Peyer's patch (tissue), 4 donors: Measurements from ENCODE around the gene TNFRSF8. TPM values are rescaled to one million over a fixed set of nuclear protein-coding genes. Genes with fewer than 3 reads are reported as not detected.

Experiments used
- DNase-seq, 3 donors: peaks; one replicate each; pipeline ENCODE4 v3.0.0-alpha.2; 2017 to 2019
- H3K27ac ChIP-seq, 4 donors: fragments of 200-600 bp; sonication (generic); one replicate each; pipeline ENCODE4 v1.5.1; 2016 to 2019
- H3K27me3 ChIP-seq, 2 donors: fragments of 200-600 bp; sonication (generic); one replicate each; pipeline ENCODE4 v1.5.1; 2019
- H3K36me3 ChIP-seq, 3 donors: fragments of 200-600 bp; sonication (generic); one replicate each; pipeline ENCODE4 v1.5.1; 2016 to 2019
- H3K4me1 ChIP-seq, 4 donors: fragments of 200-600 bp; sonication (generic); one replicate each; pipeline ENCODE4 v1.5.1; 2016 to 2019
- H3K4me3 ChIP-seq, 4 donors: fragments of 200-600 bp; sonication (generic); 1 replicate in 3 of 4; 2 replicates in 1 of 4; pipeline ENCODE4 v1.5.1; 2016 to 2019; ENCODE audit warnings: mild to moderate bottlenecking in 1 of 4
- H3K9me3 ChIP-seq, 4 donors: fragments of 200-600 bp; sonication (generic); one replicate each; pipeline ENCODE4 v1.5.1; 2016 to 2019; ENCODE audit warnings: mild to moderate bottlenecking in 1 of 4
- POLR2A ChIP-seq, 2 donors: fragments of 450-650 bp; IDR thresholded peaks; one replicate each; pipeline ENCODE4 v1.5.1; 2017; ENCODE audit warnings: antibody characterized with exemption in 2 of 2, mild to moderate bottlenecking in 2 of 2, moderate library complexity in 2 of 2
- total RNA-seq, 4 donors: library from RNA; depleted of rRNA; stranded (reverse); fragments of >200 nt; gene quantifications; one replicate each; pipeline ENCODE4 v1.1.0, GENCODE V29; 2016
- TF ChIP-seq, protein P1 (sequence below), 6 experiments: fragments of 450-650 bp in 4 of 6; fragments of 200-600 bp in 2 of 6; sonication (generic) in 1 of 6; IDR thresholded peaks; one replicate each; pipeline ENCODE4 v1.5.1; 2017 to 2019; ENCODE audit warnings: antibody characterized with exemption in 6 of 6, mild to moderate bottlenecking in 3 of 6, moderate library complexity in 1 of 6

The TNFRSF8 gene
- total RNA-seq, 4 donors from 2014 or later = not detected

DNA sequence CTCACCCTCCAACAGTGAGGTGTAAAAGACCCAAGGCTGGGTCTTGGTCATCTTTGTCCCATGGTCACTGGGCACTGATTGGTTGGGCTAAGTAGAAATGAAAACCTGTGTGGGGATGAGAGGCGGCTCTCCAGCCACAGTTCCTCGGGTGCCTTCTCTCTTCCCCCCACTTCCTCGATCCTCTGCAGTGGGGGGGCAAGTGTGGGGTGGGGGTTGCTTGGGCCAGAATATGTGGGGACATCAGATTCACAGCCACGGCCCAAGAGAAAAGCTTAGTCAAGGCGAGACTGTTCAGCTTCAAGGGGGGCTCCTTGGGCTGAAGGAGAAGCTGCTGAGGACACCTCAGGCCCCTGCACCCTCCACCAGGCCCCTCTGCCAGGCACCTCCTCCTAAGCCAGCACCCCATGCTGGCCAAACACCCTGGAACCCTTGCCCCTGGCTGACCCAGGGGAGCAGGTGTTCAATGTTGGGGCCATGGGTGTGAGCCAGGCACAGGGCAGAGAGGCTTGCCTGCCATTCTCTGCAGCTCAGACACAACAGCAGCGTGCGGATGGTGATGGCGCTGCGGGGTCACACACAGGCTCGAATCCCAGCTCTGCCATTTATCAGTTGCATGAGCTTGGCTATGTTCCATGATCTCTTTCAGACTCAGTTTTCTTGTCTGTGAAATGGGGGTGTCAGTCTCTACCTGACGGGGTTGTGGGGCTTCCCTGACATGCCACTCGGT, 82.7 kb downstream of the TNFRSF8 start:
- no peaks in the 10 kb centered on the region for H3K27me3 ChIP-seq
- H3K9me3 ChIP-seq = no peaks in the 10 kb centered on the region
- DNase-seq = no peak
- H3K4me3 ChIP-seq = no peak overlapping the region
- H3K4me1 ChIP-seq = peaks cover 21 to 58% (median 51%) of the 10 kb centered on the region in 4 donors
- H3K36me3 ChIP-seq = no peaks in the 10 kb centered on the region
- TF ChIP-seq, protein P1, sequence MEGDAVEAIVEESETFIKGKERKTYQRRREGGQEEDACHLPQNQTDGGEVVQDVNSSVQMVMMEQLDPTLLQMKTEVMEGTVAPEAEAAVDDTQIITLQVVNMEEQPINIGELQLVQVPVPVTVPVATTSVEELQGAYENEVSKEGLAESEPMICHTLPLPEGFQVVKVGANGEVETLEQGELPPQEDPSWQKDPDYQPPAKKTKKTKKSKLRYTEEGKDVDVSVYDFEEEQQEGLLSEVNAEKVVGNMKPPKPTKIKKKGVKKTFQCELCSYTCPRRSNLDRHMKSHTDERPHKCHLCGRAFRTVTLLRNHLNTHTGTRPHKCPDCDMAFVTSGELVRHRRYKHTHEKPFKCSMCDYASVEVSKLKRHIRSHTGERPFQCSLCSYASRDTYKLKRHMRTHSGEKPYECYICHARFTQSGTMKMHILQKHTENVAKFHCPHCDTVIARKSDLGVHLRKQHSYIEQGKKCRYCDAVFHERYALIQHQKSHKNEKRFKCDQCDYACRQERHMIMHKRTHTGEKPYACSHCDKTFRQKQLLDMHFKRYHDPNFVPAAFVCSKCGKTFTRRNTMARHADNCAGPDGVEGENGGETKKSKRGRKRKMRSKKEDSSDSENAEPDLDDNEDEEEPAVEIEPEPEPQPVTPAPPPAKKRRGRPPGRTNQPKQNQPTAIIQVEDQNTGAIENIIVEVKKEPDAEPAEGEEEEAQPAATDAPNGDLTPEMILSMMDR (IDR thresholded peaks at IDR 0.05) = no peak
- peak overlapping the region in 2 of 4 donors; percentile 81 to 94 for H3K27ac ChIP-seq

- peaks cover 21 to 64% (median 57%) of the 10 kb centered on the region in 4 donors for H3K4me1 ChIP-seq
- TF ChIP-seq, protein P1 (IDR thresholded peaks at IDR 0.05) = no peak
- TF ChIP-seq POLR2A (IDR thresholded peaks at IDR 0.05) = no peak
- H3K27ac ChIP-seq = peak overlapping the region; percentile 77 to 93 (median 84)
- no peak for DNase-seq
- H3K27me3 ChIP-seq = no peaks in the 10 kb centered on the region
- H3K36me3 ChIP-seq = no peaks in the 10 kb centered on the region
- H3K9me3 ChIP-seq = no peaks in the 10 kb centered on the region
- no peak overlapping the region for H3K4me3 ChIP-seq
Observed at GRCh38 chr1:12146343-12147112, 83.4 kb downstream of the TNFRSF8 start.

DNA sequence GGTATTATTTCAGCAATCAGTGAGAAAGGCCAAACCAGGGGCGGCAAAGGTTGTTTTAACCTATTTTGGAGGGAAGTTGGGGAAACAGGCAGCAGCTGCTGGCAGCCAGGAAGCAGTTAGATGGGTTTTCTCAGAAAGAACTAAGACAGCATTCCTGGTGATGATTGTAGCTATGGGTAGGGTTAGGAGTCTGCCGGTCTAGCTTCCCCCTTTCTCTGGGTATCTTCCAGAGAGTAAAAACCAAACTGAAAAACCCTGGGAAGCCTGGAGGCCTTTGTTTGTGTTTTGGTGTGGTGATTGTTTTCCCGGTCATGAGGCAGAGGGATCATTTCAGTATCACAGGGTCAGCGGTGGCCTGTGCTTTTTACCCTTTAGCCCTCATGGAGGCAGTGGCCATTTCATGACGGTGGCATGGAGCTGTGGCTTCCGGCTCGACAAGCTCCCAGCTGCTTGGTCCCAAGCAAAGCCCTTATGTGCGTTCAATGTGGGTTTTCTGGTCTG, 84.1 kb downstream of the TNFRSF8 start:
- DNase-seq = no peak
- H3K4me3 ChIP-seq = no peak overlapping the region
- no peaks in the 10 kb centered on the region for H3K9me3 ChIP-seq
- peak overlapping the region; percentile 77 to 93 (median 84) for H3K27ac ChIP-seq
- no peak for TF ChIP-seq POLR2A (IDR thresholded peaks at IDR 0.05)
- TF ChIP-seq, protein P1 (IDR thresholded peaks at IDR 0.05) = no peak
- H3K36me3 ChIP-seq = no peaks in the 10 kb centered on the region
- no peaks in the 10 kb centered on the region for H3K27me3 ChIP-seq
- H3K4me1 ChIP-seq = peaks cover 21 to 72% (median 63%) of the 10 kb centered on the region in 4 donors

GRCh38 chr1:12148160-12148957, 85.3 kb downstream of the TNFRSF8 start:
- peak in 2 of 3 donors; percentile 91 to 94 for DNase-seq
- H3K4me3 ChIP-seq = no peak overlapping the region
- TF ChIP-seq POLR2A (IDR thresholded peaks at IDR 0.05) = peak in 1 of 2 donors; percentile 64
- TF ChIP-seq, protein P1 (IDR thresholded peaks at IDR 0.05) = no peak
- H3K27me3 ChIP-seq = no peaks in the 10 kb centered on the region
- H3K27ac ChIP-seq = peak overlapping the region; percentile 77 to 93 (median 84)
- no peaks in the 10 kb centered on the region for H3K9me3 ChIP-seq
- H3K4me1 ChIP-seq = peaks cover 17 to 78% (median 66%) of the 10 kb centered on the region in 4 donors
- no peaks in the 10 kb centered on the region for H3K36me3 ChIP-seq
